Hepatocyte (in vitro differentiated cells): ENCODE measurements around the gene WAC. TPM values are rescaled to one million over a fixed set of nuclear protein-coding genes. Genes with fewer than 3 reads are reported as not detected.

Experiments used
- DNase-seq: peaks from one replicate; pipeline ENCODE4 v3.0.0-alpha.2; 2016; ENCODE audit warnings: low spot score
- H2AFZ ChIP-seq: fragments of 200-600 bp; sonication (generic); 2 replicates; pipeline ENCODE4 v1.6.0; 2016; ENCODE audit warnings: antibody characterized with exemption, mild to moderate bottlenecking
- H3K27ac ChIP-seq: fragments of 200-600 bp; sonication (generic); 2 replicates; pipeline ENCODE4 v1.5.1; 2016; ENCODE audit warnings: mild to moderate bottlenecking
- H3K27me3 ChIP-seq: fragments of 200-600 bp; sonication (generic); 2 replicates; pipeline ENCODE4 v1.6.1; 2016
- H3K36me3 ChIP-seq: fragments of 200-600 bp; sonication (generic); replicated peaks from 2 replicates; pipeline ENCODE4 v1.5.1; 2016; ENCODE audit warnings: low read depth; ENCODE audit not compliant: insufficient read depth
- H3K4me1 ChIP-seq: fragments of 200-600 bp; sonication (generic); 2 replicates; pipeline ENCODE4 v1.5.1; 2016; ENCODE audit warnings: mild to moderate bottlenecking, moderate library complexity; ENCODE audit not compliant: insufficient read depth
- H3K4me2 ChIP-seq: fragments of 200-600 bp; sonication (generic); 2 replicates; pipeline ENCODE4 v1.6.0; 2016
- H3K4me3 ChIP-seq: fragments of 200-600 bp; sonication (generic); 2 replicates; pipeline ENCODE4 v1.5.1; 2016; ENCODE audit warnings: mild to moderate bottlenecking
- H3K79me2 ChIP-seq: fragments of 200-600 bp; sonication (generic); 2 replicates; pipeline ENCODE4 v1.6.0; 2017; ENCODE audit warnings: mild to moderate bottlenecking
- H3K9me2 ChIP-seq: fragments of 200-600 bp; sonication (generic); replicated peaks from 2 replicates; pipeline ENCODE4 v1.6.0; 2017; ENCODE audit warnings: mild to moderate bottlenecking; ENCODE audit not compliant: insufficient read depth
- H3K9me3 ChIP-seq: fragments of 200-600 bp; sonication (generic); 2 replicates; pipeline ENCODE4 v1.5.1; 2016; ENCODE audit warnings: low read depth, mild to moderate bottlenecking
- H4K20me1 ChIP-seq: fragments of 200-600 bp; sonication (generic); 2 replicates; pipeline ENCODE4 v1.6.0; 2016; ENCODE audit warnings: mild to moderate bottlenecking; ENCODE audit not compliant: insufficient read depth, poor library complexity, severe bottlenecking
- CTCF ChIP-seq: fragments of 200-600 bp; sonication (generic); IDR thresholded peaks from 2 replicates; pipeline ENCODE4 v1.5.1; 2016; ENCODE audit warnings: antibody characterized with exemption, mild to moderate bottlenecking; ENCODE audit not compliant: poor library complexity
- EZH2 ChIP-seq: fragments of 200-600 bp; sonication (generic); IDR thresholded peaks from 2 replicates; pipeline ENCODE4 v1.6.1; 2016; ENCODE audit warnings: antibody characterized with exemption, mild to moderate bottlenecking, borderline replicate concordance
- EZH2phosphoT487 ChIP-seq: fragments of 200-600 bp; sonication (generic); IDR thresholded peaks from one replicate; pipeline ENCODE4 v1.6.1; 2018; ENCODE audit warnings: antibody characterized with exemption, mild to moderate bottlenecking, low read depth, moderate library complexity; ENCODE audit not compliant: unreplicated experiment, severe bottlenecking
- WGBS: methylation state at CpG from one replicate; pipeline ENCODE4 v1.1.6; 2016; ENCODE audit warnings: low lambda C conversion rate; ENCODE audit errors: missing lambda C conversion rate; 5-methylcytosine and 5-hydroxymethylcytosine counted together
- polyA plus RNA-seq: library from polyadenylated mRNA; unstranded; fragments of >200 nt; fragmentation: Nextera tagmentation; extraction: Ambion mirVana; gene quantifications from 2 replicates; pipeline ENCODE4 v1.2.1, GENCODE V29; 2016
- total RNA-seq: library from RNA; depleted of rRNA; stranded (reverse); fragments of >200 nt; gene quantifications from 2 replicates; pipeline ENCODE4 v1.2.3, GENCODE V29; 2014

Gene WAC
- total and polyA plus RNA-seq, 2 experiments from 2014 or later: 59.4 to 94.6 TPM

GRCh38 chr10:28533571-28534304 is 820 bp downstream of the WAC start:
- H2AFZ ChIP-seq: peak overlapping the region; percentile 72
- TF ChIP-seq CTCF (no peak), EZH2phosphoT487 (no peak), EZH2 (no peak)

GRCh38 chr10:28535846-28536245 is 2.9 kb downstream of the WAC start:
- Histone ChIP-seq H3K27ac (no peak overlapping the region), H3K4me3 (no peak overlapping the region), H3K4me2 (peak overlapping the region; percentile 85), H3K27me3 (no peaks in the 10 kb centered on the region), H3K79me2 (peaks cover 89% of the 10 kb centered on the region), H3K9me2 (no peaks in the 10 kb centered on the region), H3K4me1 (peaks cover 26% of the 10 kb centered on the region), H3K36me3 (peaks cover 8% of the 10 kb centered on the region), H3K9me3 (no peaks in the 10 kb centered on the region), H2AFZ (no peak overlapping the region), H4K20me1 (peaks cover 61% of the 10 kb centered on the region)
- no peak for DNase-seq
- TF ChIP-seq CTCF (no peak), EZH2phosphoT487 (no peak), EZH2 (no peak)
- 88% methylated on average over 6 of the region's 6 CpGs for WGBS

More at GRCh38 chr10:28533571-28534304, 820 bp downstream of the WAC start:
- H3K36me3 ChIP-seq: peaks cover 5% of the 10 kb centered on the region
- peak; percentile 80 for DNase-seq
- peak overlapping the region; percentile 53 for H3K4me3 ChIP-seq
- WGBS: under 1% methylated on average over 14 of the region's 64 CpGs
- peak overlapping the region; percentile 100 for H3K27ac ChIP-seq
- peaks cover 23% of the 10 kb centered on the region for H3K4me1 ChIP-seq
- H3K9me2 ChIP-seq: no peaks in the 10 kb centered on the region
- no peaks in the 10 kb centered on the region for H3K9me3 ChIP-seq
- peak overlapping the region; percentile 85 for H3K4me2 ChIP-seq
- H3K79me2 ChIP-seq: peaks cover 84% of the 10 kb centered on the region
- no peaks in the 10 kb centered on the region for H3K27me3 ChIP-seq
- peaks cover 53% of the 10 kb centered on the region for H4K20me1 ChIP-seq

GRCh38 chr10:28538595-28538994 is 5.7 kb downstream of the WAC start:
- no peak overlapping the region for H3K4me2 ChIP-seq
- no peaks in the 10 kb centered on the region for H3K9me2 ChIP-seq
- peaks cover 100% of the 10 kb centered on the region for H3K79me2 ChIP-seq
- no peak overlapping the region for H3K27ac ChIP-seq
- H4K20me1 ChIP-seq: peaks cover 78% of the 10 kb centered on the region
- H3K9me3 ChIP-seq: no peaks in the 10 kb centered on the region
- no peak for DNase-seq
- no peak for TF ChIP-seq EZH2
- TF ChIP-seq CTCF: no peak
- no peak for TF ChIP-seq EZH2phosphoT487
- H3K4me1 ChIP-seq: peaks cover 19% of the 10 kb centered on the region
- H3K4me3 ChIP-seq: no peak overlapping the region
- WGBS: 86% methylated on average over 1 of the region's 1 CpG
- peaks cover 10% of the 10 kb centered on the region for H3K36me3 ChIP-seq
- no peaks in the 10 kb centered on the region for H3K27me3 ChIP-seq
- H2AFZ ChIP-seq: no peak overlapping the region
